GM19397 (cell line): ENCODE data around the gene CADPS2.

Source experiments
- ATAC-seq: cut with Tn5 transposase; IDR thresholded peaks from one replicate; pipeline ENCODE4 v1.9.1; 2021; ENCODE audit warnings: mild to moderate bottlenecking, moderate library complexity; ENCODE audit not compliant: unreplicated experiment

The CADPS2 gene

DNA sequence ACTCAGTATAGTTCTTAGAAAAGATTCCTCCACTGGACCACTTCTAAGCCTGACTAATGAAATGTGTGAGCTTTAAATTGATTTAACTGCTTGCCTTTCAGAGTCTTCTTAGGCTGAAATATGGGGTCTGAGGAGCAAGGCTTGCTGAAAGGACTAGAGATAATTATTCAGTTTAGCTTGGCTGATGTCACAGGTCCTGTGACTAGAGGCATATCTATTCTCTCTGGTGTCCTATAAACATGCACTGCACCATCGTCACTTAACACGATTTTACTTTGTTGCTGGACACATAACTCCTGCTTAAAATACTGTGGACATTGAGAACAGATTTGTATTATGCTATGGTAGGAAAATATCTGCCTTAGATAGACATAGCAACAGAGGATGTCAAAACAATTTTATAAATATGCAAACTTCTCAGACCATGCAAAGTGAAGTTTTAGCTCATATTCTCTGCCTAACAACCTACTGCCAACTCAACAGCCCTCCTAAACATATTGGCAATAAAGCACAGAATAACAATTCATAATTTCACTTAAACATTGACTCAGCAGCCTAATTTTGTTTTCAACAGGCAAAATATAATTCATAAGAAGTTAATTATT lies 267.6 kb downstream of the CADPS2 start:
- ATAC-seq, result no peak

DNA sequence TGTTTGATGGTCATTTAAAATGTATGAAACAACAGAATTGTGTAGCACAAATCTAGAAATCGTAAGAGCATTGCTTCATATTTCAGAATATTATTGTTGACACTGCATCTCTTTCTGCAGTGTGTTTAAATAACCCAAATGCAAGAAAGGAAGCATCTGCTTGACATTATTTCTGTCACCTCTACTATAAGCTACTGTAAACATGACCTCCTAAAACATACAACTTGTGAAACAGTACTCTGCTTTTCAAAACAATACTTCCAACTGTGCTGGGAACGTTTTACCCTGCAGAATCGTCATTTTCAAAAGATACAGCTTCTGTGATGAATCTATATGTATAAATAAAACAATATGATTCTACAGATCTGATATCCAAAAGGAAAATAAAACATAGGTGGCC lies 269.3 kb downstream of the CADPS2 start:
- no peak for ATAC-seq

DNA sequence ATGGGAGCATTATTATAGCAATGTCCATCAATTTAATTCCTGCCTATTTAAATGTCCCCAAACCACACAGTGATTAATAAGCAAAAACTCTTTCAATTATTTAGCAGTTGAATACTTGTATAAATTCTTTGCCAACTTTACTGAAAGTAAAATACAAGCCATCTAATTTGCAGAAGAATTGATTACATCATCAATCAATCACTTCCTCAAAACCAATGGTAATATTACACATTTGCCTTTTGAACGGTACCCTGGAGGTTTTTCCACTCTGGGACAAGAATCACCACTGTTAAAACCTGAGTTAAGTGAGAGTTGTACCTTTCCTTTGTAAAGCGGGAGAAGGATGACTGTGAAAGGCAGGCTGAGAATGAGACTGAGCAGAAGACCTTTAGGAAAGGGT lies 280.3 kb downstream of the CADPS2 start:
- no peak for ATAC-seq

DNA sequence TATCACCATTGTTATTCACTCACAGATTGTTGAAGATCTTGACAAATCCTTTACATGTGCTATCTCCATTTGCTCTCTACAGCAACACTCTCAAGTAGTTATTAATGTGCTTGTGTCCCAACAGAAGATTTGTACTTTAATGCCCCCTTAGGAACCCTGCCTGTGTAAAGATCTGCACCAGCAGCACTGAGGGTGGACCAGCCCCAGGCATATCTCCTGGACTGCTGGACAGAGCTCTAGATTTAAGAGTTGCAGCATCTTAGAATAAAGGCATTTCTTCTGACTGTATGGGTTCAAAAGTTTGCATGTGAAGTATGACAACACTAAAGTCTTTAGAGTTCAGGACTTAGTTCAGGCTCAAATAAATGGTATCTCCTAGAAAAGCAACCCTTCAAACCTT lies 282.0 kb downstream of the CADPS2 start:
- ATAC-seq, result no peak

DNA sequence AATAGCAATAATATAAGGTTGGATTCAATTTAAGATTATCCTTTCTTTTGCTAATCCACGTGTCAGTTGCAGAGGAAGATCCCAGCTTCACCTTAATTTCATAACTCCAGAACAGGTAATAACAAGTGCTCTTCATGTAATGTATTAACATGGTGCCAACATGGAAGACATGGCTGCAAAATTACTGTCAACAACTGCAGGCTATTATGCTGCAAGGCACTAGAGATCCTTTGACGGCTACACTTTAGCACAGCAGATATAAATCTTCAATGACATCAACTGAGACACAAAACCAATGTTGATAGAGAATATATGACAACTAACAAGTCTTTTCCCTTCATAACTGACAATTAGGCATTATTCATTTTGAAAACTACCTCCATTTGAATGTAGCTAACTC lies 283.5 kb downstream of the CADPS2 start:
- ATAC-seq, result no peak

DNA sequence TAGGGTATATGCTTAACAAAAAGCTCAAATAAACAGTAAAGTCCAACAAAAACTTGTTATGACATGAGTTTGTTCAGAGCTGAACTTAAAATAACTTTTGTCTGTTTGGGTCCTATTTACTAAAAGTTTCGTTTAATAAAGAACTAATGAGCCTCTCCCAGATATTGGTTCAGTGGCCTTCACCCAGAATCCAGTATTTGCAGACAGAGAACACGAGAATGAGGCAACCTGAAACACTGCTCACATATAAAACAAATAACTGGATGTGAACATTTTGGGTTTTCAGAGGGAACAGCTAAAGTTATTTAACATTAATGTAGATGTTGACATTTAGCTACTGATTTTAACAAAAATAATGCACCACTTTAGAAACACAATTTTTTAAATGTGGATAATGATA lies 285.6 kb downstream of the CADPS2 start:
- ATAC-seq, result no peak

DNA sequence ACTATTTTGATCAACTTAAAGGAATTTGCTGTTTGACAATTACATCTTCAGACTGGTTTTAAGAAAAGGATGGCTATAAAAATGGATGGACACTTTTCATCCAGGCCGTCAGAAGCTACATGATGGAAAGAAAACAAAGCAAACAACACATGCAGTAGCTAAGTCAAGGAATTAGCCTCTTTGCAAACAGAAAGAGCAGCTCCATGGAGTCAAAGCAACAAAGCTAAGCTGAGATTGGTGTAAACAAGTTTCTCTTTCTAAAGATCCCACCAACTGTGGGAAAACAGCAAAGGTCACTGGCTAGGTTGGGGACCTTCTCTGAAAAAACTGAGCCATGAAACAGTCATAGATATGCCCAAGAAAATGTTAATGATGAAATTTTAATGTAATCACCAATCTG lies 286.2 kb downstream of the CADPS2 start:
- ATAC-seq, result no peak

DNA sequence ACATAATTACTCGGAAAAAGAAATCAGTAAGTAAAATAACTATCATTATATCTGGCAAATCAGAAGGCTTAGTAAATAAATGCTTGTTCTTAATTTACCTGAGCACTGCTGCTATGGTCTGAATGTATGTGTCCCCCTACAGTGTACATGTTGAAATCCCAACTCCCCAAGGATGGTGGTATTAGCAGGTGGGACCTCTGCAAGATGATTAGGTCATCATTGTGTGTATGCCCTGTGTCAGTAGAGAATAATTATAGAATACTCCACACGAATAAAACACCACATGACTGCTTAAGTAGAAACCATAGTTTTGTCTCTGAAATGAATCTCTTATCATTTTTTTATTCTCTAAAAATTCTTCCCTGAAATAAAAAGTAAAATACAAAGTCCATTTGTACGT lies 289.0 kb downstream of the CADPS2 start:
- ATAC-seq, result no peak

DNA sequence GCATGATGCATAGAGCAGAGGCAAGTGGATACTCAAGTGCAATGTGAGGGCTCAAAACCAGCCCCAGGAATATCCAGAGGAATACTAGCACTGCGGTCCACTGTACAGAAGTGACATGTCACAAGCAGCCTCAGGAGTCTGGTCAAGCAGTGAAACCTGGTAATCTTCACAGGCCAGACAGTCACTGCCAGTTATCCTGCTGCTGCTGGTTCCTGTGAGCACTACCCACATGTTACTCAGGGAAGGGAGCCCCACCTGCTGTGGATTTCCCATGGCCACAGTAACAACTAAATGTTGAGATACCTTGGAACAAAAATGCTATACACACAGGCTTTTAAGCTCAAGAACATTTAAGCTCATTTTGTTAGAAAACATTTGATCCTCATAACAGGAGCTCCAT lies 290.4 kb downstream of the CADPS2 start:
- no peak for ATAC-seq

DNA sequence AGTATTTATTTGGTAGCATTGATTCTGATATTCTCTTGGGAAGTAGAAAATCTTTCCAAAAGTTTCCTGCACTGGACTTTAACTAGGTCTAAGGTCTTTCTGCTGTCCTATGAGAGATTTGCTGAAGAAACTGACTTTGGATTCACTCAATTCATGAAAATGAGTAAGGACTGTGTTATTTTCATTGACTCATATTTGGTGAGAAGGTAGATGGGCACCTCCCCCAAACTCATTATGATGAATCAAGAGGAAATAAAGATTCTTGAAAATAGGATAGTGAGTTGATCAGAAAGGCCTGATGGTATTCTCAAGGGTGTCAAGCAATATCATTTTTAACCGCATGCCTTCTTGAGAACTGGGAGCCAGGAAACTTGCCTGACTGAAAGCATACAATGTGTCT lies 297.6 kb downstream of the CADPS2 start:
- ATAC-seq, result no peak

DNA sequence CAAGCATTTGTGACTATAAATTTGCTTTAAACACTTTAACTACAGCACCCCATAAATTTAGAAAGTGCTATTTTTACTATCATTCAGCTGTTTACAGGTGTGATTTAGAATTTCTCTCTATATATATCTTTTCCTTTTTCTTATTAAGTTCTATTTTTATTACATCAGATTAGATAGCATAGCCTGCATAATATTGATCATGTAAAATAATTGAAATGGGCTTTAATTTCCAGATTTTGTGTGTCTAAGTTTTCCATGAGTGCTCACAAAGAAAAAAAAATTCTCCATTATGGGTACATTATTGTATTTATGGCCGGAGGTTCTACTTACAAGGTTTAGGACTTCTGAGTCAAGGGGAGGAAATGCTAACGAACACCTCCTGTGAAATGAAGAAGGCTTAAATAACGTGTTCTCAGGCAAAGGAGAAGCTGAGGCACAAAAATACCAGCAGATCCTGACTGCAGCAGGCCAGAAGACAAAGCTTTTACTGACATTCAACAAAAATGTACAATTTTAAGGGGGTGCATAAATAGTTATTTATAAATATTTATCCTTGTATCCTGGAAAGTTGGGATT lies 301.5 kb downstream of the CADPS2 start:
- ATAC-seq, result no peak

DNA sequence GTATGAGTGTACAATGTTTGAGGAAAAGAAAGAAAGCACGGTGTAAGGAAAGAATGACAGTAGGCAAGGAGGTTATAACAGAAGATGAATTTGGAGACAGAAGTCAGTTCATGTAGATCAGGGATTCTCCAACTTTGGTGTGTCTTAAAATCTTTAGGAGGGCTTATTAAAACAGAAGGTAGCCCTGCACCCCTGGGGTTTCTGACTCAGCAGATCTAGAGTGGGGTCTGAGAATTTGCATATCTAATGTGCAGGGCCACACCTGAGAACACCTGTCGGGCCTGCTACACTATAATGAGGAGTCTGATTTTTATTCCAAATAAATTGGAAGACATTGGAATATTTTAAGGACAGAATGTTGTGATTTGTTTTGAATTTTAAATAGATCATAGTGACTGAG lies 307.9 kb downstream of the CADPS2 start:
- no peak for ATAC-seq

DNA sequence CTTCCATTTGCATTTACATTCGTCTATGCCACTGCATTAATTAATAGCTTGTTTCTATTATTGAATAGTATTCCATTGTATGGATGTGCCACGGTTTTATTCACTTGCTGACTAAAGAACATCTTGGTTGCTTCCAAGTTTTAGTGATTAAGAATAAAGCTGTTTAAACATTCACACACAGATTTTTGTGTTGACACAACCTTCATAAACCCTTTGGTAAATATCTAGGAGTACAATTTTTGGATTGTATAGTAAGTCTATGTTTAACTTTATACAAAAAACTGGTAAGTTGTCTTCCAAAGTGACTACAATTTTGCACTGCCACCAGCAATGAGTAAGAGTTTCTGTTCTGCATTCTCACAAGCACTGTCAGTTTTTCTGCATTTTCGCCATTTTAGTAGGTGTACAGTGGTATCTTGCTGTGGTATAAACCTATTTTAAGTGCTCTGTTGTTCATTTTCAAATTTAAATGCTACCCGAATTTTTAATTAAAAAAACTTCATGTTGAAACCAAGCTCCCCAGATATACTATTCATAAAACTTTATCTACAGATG lies 308.7 kb downstream of the CADPS2 start:
- ATAC-seq, result no peak

DNA sequence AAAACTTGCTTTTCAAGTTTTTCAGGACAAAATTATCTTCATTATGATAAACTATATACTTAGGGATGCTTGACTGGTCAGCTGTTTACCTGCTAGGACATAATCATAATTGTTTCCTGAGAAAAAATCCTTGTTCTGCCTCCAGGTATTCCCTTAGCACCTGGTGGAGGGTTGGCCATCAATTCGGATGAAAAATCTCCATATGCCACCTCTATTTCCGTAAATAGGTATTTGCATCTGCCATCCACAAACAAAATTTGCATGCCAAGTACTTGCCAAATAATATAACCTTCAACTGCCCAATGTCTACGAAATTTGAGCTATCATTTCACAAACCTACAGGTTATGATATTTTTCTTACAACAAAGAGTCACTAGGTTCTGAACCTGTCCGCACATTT lies 313.6 kb downstream of the CADPS2 start:
- no peak for ATAC-seq

DNA sequence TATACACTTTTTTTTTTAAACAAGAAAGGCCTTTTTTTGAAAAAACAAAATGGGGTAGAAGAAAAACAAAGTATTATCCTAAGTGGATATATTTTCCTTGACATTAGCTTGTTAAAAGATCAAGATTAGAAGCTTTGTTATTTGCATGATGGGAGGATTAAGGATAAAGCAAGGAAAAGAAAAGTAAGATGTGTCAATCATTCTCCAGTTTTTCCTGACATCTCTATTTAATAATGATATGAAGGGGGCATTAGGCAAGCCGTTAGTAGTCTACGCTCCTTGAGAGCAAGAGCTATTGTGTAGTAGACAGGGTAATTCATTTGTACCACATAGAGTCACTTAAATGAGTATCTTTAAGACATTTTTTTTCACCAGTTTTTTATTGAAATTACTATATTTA lies 324.9 kb downstream of the CADPS2 start:
- no peak for ATAC-seq

DNA sequence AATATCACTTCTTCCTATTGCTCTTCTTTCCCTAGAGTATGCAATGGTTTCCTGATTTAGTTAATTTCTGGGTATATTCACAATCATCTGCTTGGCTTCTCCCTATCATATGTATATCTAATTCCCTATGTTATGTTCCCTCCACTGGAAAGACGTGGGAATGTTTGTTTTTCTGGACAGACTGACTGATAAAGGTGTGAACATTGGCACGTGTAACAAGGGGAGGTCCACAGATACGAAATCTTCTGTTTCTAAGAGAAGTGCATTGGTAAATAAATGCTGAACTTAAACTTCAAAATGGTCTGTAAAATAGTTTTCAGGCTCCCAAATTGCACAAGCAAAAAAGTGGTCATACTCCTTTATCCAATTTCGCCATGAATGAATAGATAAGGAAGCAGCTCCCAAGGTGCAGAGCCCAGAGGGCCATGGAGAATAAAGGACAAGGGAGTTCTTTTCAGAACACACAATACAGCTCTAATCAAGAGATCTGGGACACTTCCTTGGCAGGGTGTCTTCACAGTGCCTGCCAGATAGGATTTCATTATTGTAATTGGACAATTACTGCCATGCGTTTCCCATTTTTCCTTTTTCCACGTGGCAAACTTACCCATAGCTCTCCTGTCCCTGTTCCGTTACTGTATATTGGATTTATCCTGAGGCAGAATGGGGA lies 329.3 kb downstream of the CADPS2 start:
- no peak for ATAC-seq

DNA sequence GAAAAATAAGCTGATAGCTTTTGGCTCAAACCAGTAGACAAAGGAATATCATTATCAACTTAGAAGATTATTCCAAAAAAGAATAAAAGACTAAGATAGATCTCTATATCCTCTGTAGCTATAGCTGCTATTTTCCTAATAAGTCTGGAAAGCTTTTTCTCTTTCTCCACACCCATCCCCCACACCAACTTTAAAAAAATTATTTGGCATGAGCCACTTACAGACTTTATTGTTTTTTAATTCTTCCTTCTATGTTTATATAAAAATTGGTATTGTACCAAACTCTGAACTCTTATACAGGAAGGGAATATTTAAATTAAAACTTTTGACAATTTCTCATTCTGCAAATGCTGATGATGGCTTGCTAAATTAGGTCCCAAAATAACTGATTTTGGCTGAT lies 330.0 kb downstream of the CADPS2 start:
- no peak for ATAC-seq

DNA sequence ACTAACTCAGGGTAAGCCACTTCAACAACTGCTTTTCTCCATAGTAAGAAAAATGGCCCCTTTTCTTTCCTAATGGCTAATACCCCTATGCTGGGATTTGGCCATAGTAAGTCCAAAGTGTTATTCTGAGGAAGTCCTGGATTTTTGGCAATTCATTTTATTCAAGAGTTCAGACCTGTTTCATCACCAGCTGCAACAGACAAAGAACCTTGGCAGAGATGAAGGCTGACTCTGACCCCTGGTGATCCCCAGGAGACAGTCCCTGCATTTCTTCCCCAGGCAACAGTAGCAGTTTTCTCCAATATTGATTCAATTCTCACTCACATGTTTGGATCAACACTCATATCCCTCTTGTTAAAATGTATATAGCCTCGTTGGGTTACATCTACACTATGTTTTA lies 332.5 kb downstream of the CADPS2 start:
- ATAC-seq, result no peak

DNA sequence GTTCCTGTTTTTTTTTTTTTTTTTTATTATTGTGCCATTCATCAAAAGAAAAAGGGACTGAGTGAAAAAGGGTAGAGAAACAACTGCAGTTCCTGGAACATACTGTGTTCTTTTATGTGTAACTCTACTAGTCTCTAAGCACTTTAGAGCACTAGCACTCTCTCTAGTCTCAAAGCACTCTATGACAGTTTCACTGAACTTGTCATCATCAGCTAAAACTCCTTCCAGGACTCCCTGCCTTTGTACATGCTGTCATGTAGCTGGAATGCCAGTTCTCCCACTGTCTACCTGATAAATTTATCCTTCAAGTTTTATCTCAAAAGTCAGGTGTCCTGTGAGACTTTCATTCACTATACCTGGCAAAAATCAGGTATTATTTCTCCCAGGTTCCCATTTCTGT lies 333.5 kb downstream of the CADPS2 start:
- no peak for ATAC-seq

DNA sequence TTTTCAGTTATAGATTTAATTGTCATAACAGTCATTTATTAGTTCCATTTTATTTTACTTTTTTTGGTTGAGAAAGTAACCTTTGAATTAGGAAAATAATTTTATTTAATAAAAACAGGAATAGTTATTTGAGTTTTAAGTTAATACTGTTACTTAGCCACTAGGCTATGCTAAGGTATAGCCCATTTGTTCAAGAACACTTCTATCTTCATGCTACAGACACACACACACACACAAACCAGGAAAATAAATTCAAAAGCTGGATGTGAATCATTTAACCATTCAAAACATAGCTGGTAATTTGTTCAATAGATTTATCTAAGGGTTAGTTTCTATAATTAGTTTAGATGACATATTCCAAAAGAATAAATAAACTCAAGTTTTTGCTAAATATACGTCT lies 335.7 kb downstream of the CADPS2 start:
- ATAC-seq, result no peak

DNA sequence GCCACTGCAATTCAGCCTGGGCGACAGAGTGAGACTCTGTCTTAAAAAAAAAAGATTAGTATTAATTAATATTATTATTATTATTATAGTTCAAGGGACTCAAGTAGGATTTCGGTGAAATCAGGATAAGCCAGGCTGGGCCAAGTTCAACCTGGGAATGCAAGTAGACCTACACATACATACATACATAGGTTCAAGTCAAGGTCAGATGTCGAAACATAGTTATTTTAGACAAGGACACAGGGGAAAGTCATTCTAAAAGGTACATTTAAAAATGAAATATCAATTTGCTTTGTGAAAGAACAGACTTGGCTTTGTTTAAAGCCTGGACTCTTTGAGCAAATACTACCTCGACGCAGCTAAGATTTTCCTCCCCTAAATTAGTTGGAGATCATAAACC lies 336.7 kb downstream of the CADPS2 start:
- no peak for ATAC-seq

DNA sequence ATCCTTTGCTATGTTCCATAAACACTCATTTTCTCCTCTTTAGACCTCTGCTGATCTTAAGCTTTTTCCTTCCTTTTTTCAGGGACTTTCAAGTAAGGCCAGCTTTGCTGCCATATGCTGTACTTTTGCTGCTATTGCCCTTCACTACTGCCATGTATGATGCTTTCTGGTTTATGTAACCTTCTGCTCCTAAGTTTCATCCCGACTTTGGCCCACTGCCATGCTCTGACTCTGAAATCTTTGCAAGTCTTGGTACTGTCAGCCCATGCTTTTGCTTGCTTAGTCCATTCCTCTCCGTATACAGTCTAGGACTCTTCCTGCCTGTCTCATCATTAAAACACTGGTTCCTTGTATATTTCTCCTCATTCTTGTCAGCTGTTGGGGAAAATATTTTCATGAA lies 339.8 kb downstream of the CADPS2 start:
- no peak for ATAC-seq
